GM18870 (cell line): ENCODE data around the gene MIA2.
"Not testable (repeated sequence)": the region's sequence is repeated elsewhere in the genome, so short reads cannot be mapped to it uniquely, and the experiment has no call there.

Experiments used
- ATAC-seq: cut with Tn5 transposase; IDR thresholded peaks from one replicate; pipeline ENCODE4 v1.9.1; 2021; ENCODE audit warnings: moderate library complexity; ENCODE audit not compliant: unreplicated experiment

Gene MIA2

GRCh38 chr14:39231751-39232553 lies 1.8 kb upstream of the MIA2 start:
- ATAC-seq, result peak; percentile 52

DNA sequence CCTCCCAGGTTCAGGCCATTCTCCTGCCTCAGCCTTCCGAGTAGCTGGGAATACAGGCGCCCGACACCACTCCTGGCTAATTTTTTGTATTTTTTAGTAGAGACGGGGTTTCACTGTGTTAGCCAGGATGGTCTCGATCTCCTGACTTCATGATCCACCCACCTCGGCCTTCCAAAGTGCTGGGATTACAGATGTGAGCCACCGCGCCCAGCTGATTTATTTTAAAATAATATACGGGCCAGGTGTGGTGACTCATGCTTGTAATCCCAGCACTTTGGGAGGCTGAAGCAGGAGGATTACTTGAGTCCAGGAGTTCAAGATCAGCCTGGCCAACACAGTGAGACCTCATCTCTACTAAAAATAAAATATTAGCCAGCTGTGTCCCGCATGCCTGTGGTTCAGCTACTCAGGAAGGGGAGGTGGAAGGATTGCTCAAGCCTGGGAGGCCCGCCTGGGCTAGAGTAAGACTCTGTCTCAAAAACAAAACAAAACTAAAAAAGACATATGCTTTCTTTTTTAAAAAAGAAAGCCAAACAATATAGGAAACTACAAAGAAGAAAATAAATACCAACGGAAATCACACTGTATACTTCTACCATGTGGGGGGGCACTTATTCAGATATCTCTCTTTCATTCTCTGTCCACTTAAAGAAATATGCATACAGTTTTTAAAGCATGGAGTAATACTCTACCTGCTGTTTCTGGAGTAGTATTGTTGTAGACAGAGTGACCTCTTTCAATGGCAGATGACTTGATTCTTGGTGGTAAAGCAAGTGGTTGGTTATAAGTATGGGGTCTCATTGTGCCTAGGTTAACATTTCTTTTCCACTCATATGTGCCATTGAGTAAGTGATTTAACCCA lies 930 bp upstream of the MIA2 start:
- ATAC-seq, result peak; percentile 33

GRCh38 chr14:39234986-39235385 lies 1.3 kb downstream of the MIA2 start:
- ATAC-seq, result not testable (repeated sequence)

- ATAC-seq, result not testable (repeated sequence)
Measured at GRCh38 chr14:39235466-39235865, 1.8 kb downstream of the MIA2 start.

DNA sequence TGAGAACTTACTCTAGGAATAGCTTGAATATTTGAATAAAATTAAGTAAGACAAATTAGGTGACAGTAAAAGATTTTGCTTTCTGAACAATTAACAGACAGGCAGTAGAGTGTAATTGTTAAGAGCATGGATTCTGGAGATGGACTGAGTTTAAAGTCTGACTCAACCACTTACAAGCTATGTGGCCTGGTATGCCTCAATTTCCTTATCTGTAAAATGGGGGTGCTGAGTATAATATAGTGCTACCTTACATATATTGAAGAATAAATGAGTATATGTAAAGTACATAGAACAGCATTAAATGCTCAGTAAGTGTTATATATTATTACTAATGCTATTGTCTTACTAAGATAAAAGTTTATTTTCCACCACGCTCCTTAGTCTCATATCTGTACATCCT lies 7.1 kb downstream of the MIA2 start:
- ATAC-seq, result no peak

DNA sequence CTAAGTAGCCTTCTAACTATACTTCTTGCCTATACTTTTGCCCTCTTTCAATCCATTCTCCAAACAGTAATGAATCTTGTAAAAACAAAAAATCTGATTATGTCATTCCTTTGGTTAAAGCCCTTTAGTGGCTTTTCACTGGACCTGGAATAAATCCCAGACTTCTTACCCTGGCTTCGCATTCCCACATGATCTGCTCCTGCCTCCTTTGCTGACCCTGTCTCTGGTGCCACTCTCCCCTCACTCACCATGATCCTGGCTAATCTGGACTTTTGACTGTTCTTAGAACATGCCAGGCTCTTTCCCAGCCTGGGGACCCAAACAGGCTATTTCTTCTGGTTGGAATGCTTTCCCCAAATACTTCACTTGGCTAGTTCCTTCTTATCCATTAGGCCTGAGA lies 7.9 kb downstream of the MIA2 start:
- ATAC-seq, result no peak

- ATAC-seq, result no peak
Measured at GRCh38 chr14:39243831-39244230, 10.1 kb downstream of the MIA2 start.

- ATAC-seq, result no peak
Measured at GRCh38 chr14:39246618-39247017, 12.9 kb downstream of the MIA2 start.

DNA sequence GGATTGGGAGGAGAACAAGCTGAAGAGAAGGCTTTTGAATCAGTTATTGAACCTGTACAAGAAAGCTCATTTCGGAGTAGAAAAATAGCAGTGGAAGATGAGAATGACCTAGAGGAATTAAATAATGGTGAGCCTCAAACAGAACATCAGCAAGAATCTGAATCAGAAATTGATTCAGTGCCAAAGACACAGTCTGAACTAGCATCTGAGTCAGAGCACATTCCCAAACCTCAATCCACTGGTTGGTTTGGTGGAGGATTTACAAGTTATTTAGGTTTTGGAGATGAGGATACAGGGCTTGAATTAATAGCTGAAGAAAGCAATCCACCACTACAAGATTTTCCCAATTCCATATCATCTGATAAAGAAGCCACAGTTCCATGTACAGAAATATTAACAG lies 13.5 kb downstream of the MIA2 start:
- no peak for ATAC-seq

DNA sequence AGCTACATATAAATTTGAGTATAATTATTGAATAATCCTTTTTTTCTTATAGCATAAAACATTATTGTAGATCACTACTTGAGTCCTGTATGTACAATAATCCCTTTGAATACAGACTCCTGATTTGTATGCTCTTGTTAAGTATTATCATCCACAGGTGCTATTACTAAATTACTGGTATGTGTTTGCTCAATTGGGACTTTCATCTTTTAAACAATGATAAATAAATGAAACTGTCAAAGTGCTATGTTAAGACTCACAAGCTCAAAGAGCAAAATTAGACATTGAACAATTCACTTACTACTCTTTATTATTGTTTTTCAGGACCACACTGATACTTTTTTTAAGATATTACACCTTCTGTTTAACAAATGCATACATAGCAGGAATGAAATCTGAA lies 17.8 kb downstream of the MIA2 start:
- ATAC-seq, result no peak

- not testable (repeated sequence) for ATAC-seq
Measured at GRCh38 chr14:39257388-39257787, 23.7 kb downstream of the MIA2 start.

DNA sequence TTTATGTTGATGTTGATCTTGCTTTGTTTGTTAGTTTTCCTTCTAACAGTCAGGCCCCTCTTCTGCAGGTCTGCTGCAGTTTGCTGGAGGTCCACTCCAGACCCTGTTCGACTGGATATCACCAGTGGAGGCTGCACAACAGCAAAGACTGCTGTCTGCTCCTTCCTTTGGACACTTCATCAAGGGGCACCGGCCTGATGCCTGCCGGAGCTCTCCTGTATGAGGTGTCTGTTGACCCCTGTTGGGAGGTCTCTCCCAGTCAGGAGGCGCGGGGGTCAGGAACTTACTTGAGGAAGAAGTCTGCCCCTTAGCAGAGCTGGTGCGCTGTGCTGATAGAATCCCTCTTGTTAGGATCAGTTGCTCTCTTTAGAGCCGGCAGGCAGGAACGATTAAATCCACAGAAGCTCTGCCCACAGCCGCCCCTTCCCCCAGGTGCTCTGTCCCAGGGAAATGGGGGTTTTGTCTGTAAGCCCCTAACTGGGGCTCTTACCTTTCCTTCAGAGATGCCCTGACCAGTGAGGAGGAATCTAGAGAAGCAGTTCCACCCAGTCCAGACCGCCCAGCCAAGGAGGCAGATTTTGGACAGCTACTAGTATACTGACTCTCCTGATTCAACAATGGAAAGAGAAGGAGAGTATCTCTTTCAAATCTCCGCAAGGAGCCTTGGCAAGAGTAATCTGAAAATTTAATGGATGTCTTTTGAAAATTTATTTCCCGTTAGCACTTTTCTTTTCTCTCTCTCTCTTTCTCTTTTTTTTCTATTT lies 25.2 kb downstream of the MIA2 start:
- no peak for ATAC-seq

DNA sequence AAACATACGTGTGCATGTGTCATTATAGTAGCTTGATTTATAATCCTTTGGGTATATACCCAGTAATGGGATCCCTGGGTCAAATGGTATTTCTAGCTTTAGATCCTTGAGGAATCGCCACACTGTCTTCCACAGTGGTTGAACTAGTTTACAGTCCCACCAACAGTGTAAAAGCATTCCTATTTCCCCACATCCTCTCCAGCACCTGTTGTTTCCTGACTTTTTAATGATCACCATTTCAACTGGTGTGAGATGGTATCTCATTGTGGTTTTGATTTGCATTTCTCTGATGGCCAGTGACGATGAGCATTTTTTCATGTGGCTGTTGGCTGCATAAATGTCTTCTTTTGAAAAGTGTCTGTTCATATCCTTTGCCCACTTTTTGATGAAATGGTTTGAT lies 26.4 kb downstream of the MIA2 start:
- ATAC-seq, result not testable (repeated sequence)

DNA sequence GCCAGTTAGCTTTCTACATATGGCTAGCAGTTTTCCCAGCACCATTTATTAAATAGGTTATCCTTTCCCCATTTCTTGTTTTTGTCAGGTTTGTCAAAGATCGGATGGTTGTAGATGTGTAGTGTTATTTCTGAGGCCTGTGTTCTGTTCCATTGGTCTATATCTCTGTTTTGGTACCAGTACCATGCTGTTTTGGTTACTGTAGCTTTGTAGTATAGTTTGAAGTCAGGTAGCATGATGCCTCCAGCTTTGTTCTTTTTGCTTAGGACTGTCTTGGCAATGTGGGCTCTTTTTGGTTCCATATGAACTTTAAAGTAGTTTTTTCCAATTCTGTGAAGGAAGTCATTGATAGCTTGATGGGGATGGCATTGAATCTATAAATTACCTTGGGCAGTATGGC lies 28.5 kb downstream of the MIA2 start:
- not testable (repeated sequence) for ATAC-seq

DNA sequence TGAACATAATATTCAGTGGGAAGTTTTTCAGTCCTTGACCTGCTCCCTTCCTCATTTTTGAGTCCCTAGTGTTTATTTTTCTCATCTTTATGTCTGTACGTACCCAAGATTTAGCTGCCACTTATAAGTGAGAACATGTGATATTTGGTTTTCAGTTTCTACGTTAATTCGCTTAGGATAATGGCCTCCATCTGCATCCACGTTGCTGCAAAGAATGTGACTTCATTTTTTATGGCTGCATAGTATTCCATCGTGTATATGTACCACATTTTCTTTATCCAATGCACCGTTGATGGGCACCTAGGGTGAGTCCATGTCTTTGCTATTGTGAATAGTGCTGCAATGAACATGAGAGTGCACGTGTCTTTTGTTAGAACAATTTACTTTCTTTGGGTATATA lies 30.3 kb downstream of the MIA2 start:
- ATAC-seq, result no peak

DNA sequence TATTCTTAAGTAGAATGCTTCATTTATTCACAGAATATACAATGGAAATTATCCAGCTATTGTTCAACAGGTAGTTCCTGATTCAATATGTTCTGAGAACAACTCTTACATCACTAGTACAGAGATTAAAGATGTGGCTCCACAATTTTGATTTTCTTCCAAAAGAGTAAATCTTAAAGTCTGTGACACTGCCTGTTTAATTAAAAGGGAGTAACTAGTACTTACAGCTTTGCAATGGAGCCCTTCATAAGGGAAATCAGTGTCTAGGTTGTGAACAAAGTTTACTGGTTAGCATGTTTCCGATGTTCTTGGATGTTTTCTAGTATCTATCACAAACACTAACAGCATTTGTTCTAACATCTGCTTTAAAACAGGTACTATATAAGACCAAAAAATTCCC lies 30.8 kb downstream of the MIA2 start:
- no peak for ATAC-seq

- no peak for ATAC-seq
Measured at GRCh38 chr14:39265033-39265432, 31.3 kb downstream of the MIA2 start.

- peak; percentile 2 for ATAC-seq
Measured at GRCh38 chr14:39265806-39266524, 32.2 kb downstream of the MIA2 start.

DNA sequence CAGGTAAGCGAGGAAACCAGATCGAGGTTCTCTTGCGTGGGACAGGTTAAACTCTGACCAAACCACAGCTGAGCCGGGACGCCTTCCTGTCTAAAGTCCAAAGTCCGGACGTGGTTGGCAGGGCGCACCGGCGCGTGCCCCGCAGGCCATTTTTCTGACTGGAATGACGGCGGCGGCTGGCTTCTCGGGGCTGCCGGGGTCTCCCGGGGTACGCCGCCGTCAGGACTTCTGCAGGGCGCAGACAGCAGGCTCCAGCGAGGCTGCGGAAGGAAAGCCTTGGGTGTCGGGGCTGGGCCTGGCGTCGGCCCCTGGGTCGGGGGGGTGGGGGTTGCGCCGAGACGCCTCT lies 32.8 kb downstream of the MIA2 start:
- ATAC-seq, result peak; percentile 42

DNA sequence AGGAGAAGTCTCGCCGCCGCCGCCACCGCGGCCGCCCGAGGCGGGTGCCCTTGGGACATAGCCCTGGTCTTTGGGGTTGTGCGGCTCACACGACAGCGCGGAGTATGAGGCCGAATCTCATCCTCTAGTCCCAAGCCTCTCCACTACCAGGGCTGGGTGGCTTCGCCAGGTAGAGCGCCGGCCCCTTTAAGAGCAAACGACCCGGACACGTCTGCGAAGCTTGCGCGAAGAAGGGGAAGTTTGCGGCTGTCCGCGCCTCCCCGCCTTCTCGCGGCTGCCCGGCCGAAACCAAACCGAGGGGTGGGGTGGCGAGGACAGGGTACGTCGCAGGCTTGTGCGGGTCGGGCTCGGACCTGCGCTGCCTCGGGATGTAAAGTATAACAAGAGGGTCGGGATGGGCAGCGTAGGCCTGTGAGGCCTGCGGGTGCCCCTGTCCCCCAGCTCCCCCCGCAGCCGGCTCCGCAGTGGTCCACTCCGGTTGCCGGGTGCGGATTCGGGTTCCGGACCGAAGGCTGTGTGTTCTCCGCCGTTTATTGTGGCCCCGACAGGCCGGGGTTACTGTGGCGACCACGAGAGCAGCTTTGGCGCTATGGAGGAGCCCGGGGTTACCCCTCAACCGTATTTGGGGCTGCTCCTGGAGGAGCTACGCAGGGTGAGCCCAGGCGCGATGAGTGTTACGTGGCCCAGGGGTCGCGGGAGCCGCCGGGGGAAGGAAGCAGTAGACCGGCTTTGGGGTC lies 33.3 kb downstream of the MIA2 start:
- peak; percentile 65 for ATAC-seq
